Measurements from ENCODE around the gene USP13. TPM values are rescaled to one million over a fixed set of nuclear protein-coding genes. Genes with fewer than 3 reads are reported as not detected.

The USP13 gene
- total RNA-seq, 1 experiment from 2014 or later = 33.0 TPM

GRCh38 chr3:179716226-179716625 lies 63.4 kb downstream of the USP13 start:
- no peak overlapping the region for H3K4me3 ChIP-seq (ENCODE audit: low read depth, low read length, poor library complexity, severe bottlenecking)
- ChIA-PET POLR2A (ENCODE audit: low non-redundant PET) (no interaction called here), CTCF (no interaction called here)
- no peak for TF ChIP-seq EZH2 (IDR thresholded peaks at IDR 0.05; ENCODE audit: borderline replicate concordance, low read depth, low read length, poor library complexity, severe bottlenecking)
- TF ChIP-seq CTCF (conservative IDR thresholded peaks at IDR 0.05; ENCODE audit: low read depth, low read length) = no peak
- no peak overlapping the region for H3K27ac ChIP-seq (ENCODE audit: low read depth, low read length, poor library complexity, severe bottlenecking)
- H3K4me1 ChIP-seq (ENCODE audit: insufficient read depth, low read length, poor library complexity, severe bottlenecking) = peaks cover 3% of the 10 kb centered on the region
- H3K9me3 ChIP-seq (ENCODE audit: low read depth, low read length, poor library complexity, severe bottlenecking) = no peaks in the 10 kb centered on the region
- H3K36me3 ChIP-seq (ENCODE audit: insufficient read depth, low read length, poor library complexity, severe bottlenecking) = peaks cover 11% of the 10 kb centered on the region
- BruUV-seq (replicated peaks) = no TSS peak
- no peaks in the 10 kb centered on the region for H3K27me3 ChIP-seq (replicated peaks; ENCODE audit: insufficient read depth, low read depth, low read length, poor library complexity)
- no peak for DNase-seq (ENCODE audit: low spot score)
- intact Hi-C loops (cut with micrococcal nuclease; ENCODE audit: unreplicated experiment) = no loop called here

DNA sequence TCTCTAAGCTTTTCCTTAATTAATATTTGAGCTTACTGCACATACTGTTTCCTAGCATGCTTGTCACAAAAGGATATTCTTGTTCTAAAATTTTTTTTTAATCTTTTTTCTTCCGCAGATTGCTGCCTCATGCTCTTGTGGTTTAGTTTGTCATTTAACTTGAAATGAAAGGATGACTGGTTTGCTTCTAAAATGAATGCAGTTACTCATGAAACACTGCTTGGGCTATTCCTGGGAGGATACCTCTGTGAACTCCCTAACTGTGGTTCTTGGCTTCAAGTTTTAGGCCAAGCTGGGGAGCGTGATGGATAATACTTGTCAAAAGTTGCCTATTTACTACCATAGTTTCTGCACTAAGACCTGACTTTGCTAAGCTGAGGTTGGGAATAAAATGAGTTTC lies 64.0 kb downstream of the USP13 start:
- intact Hi-C loops (cut with micrococcal nuclease; ENCODE audit: unreplicated experiment) = no loop called here
- ChIA-PET CTCF (no interaction called here), POLR2A (ENCODE audit: low non-redundant PET) (no interaction called here)
- peaks cover 11% of the 10 kb centered on the region for H3K36me3 ChIP-seq (ENCODE audit: insufficient read depth, low read length, poor library complexity, severe bottlenecking)
- H3K9me3 ChIP-seq (ENCODE audit: low read depth, low read length, poor library complexity, severe bottlenecking) = no peaks in the 10 kb centered on the region
- no peak for DNase-seq (ENCODE audit: low spot score)
- no peaks in the 10 kb centered on the region for H3K27me3 ChIP-seq (replicated peaks; ENCODE audit: insufficient read depth, low read depth, low read length, poor library complexity)
- H3K27ac ChIP-seq (ENCODE audit: low read depth, low read length, poor library complexity, severe bottlenecking) = no peak overlapping the region
- H3K4me3 ChIP-seq (ENCODE audit: low read depth, low read length, poor library complexity, severe bottlenecking) = no peak overlapping the region
- TF ChIP-seq EZH2 (IDR thresholded peaks at IDR 0.05; ENCODE audit: borderline replicate concordance, low read depth, low read length, poor library complexity, severe bottlenecking) (no peak), CTCF (conservative IDR thresholded peaks at IDR 0.05; ENCODE audit: low read depth, low read length) (no peak)
- BruUV-seq (replicated peaks) = no TSS peak
- peaks cover 3% of the 10 kb centered on the region for H3K4me1 ChIP-seq (ENCODE audit: insufficient read depth, low read length, poor library complexity, severe bottlenecking)

- no peak overlapping the region for H3K27ac ChIP-seq (ENCODE audit: low read depth, low read length, poor library complexity, severe bottlenecking)
These were observed 64.4 kb downstream of the USP13 start for GRCh38 chr3:179717219-179717618.

More at GRCh38 chr3:179717219-179717618, 64.4 kb downstream of the USP13 start:
- TF ChIP-seq CTCF (conservative IDR thresholded peaks at IDR 0.05; ENCODE audit: low read depth, low read length) = no peak
- no peak for TF ChIP-seq EZH2 (IDR thresholded peaks at IDR 0.05; ENCODE audit: borderline replicate concordance, low read depth, low read length, poor library complexity, severe bottlenecking)
- Histone ChIP-seq H3K4me1 (ENCODE audit: insufficient read depth, low read length, poor library complexity, severe bottlenecking) (peaks cover 3% of the 10 kb centered on the region), H3K9me3 (ENCODE audit: low read depth, low read length, poor library complexity, severe bottlenecking) (no peaks in the 10 kb centered on the region), H3K36me3 (ENCODE audit: insufficient read depth, low read length, poor library complexity, severe bottlenecking) (peaks cover 7% of the 10 kb centered on the region), H3K27me3 (replicated peaks; ENCODE audit: insufficient read depth, low read depth, low read length, poor library complexity) (no peaks in the 10 kb centered on the region), H3K4me3 (ENCODE audit: low read depth, low read length, poor library complexity, severe bottlenecking) (no peak overlapping the region)
- BruUV-seq (replicated peaks) = no TSS peak
- POLR2A ChIA-PET (ENCODE audit: low non-redundant PET) = no interaction called here
- CTCF ChIA-PET = no interaction called here
- intact Hi-C loops (cut with micrococcal nuclease; ENCODE audit: unreplicated experiment) = no loop called here
- no peak for DNase-seq (ENCODE audit: low spot score)
